OCI-LY1 (cell line): ENCODE measurements around the gene COMMD4.

ENCODE experiments used
- CTCF ChIP-seq: fragments of 200-600 bp; sonication (generic), shearing (Covaris generic); IDR thresholded peaks from 2 replicates; pipeline ENCODE4 v1.5.1; 2017; ENCODE audit warnings: mild to moderate bottlenecking, antibody characterized with exemption, low read length, moderate library complexity, mixed read lengths
- EZH2 ChIP-seq: fragments of 200-600 bp; sonication (generic), shearing (Covaris generic); IDR thresholded peaks from 2 replicates; pipeline ENCODE4 v1.8.0; 2017; ENCODE audit warnings: borderline replicate concordance, mixed run types, mild to moderate bottlenecking, antibody characterized with exemption, low read length, moderate library complexity, mixed read lengths

DNA sequence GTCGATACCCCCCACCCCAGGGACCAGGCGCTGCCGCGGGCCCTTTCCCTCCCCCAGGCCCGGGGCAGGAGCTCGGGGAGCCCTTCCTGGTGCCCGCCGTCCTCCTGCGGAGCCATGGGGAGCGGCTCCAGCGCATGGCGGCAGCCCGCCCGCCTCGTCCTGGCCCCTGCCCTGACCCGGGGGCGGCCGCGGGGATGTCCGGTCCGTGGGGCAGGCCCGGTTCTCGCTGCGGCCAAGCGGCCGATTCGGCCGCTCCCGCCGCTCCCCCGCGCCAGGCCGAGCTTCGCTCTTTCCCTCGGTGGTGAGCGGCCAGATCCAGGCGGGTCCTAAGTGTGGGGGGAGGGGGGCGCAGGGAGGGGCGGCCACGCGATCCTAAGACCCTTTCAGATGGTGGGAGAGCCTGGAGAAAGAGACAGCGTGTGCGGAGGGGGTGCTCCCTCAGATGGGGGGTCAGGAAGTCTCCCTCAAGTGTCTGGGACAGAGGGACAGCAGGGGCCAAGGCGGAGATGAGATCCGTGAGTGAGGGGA is 12.2 kb downstream of the COMMD4 start:
- TF ChIP-seq CTCF: no peak
- no peak for TF ChIP-seq EZH2
